Prostate gland (tissue), 2 donors: Measurements from ENCODE around the gene IL1RAPL1. TPM values are rescaled to one million over a fixed set of nuclear protein-coding genes. Genes with fewer than 3 reads are reported as not detected.

Experiments used
- DNase-seq: peaks from one replicate; pipeline ENCODE4 v3.0.0-alpha.2; 2019; ENCODE audit warnings: low spot score
- H3K27ac ChIP-seq, 2 donors: fragments of 200-600 bp; sonication (generic); 2 replicates each; pipeline ENCODE4 v1.5.1; 2017 to 2019
- H3K27me3 ChIP-seq: fragments of 200-600 bp; sonication (generic); replicated peaks from 2 replicates; pipeline ENCODE4 v1.5.1; 2019; ENCODE audit not compliant: insufficient read depth
- H3K36me3 ChIP-seq, 2 donors: fragments of 200-600 bp; sonication (generic); 1 replicate in 1 of 2; 2 replicates in 1 of 2; pipeline versions ENCODE4 v1.5.1 to v1.8.1; 2017 to 2019
- H3K4me1 ChIP-seq: fragments of 200-600 bp; sonication (generic); replicated peaks from 2 replicates; pipeline ENCODE4 v1.5.1; 2019
- H3K4me3 ChIP-seq, 2 donors: fragments of 200-600 bp; sonication (generic); 2 replicates each; pipeline ENCODE4 v1.5.1; 2017 to 2019
- H3K9me3 ChIP-seq: fragments of 200-600 bp; sonication (generic); 2 replicates; pipeline ENCODE4 v1.5.1; 2017
- CTCF ChIP-seq, 4 experiments: fragments of 200-600 bp in 2 of 4; fragments of 450-650 bp in 2 of 4; sonication (generic) in 2 of 4; IDR thresholded peaks; 1 replicate in 3 of 4; 2 replicates in 1 of 4; pipeline ENCODE4 v1.5.1; 2016 to 2019; ENCODE audit warnings: antibody characterized with exemption in 4 of 4, mild to moderate bottlenecking in 2 of 4, moderate library complexity in 2 of 4
- POLR2A ChIP-seq: fragments of 450-650 bp; IDR thresholded peaks from one replicate; pipeline ENCODE4 v1.6.1; 2016; ENCODE audit warnings: antibody characterized with exemption, mild to moderate bottlenecking
- POLR2AphosphoS5 ChIP-seq: sonication (generic); formaldehyde crosslinking; IDR thresholded peaks from one replicate; pipeline ENCODE4 v1.6.1; 2017; ENCODE audit warnings: antibody characterized with exemption
- WGBS: methylation state at CpG from one replicate; pipeline ENCODE4 v1.1.5; 2018; 5-methylcytosine and 5-hydroxymethylcytosine counted together
- intact Hi-C: fragments of 100-400 bp; cut with DNase I; formaldehyde crosslinking; loops from one replicate; pipeline ENCODE4 v1.14.2; 2022
- total RNA-seq, 2 donors: library from RNA; depleted of rRNA; stranded (reverse); fragments of >200 nt; gene quantifications; one replicate each; pipeline ENCODE4 v1.1.0, GENCODE V29; 2016

Gene IL1RAPL1
- total RNA-seq, 2 donors from 2014 or later, result 0.23 TPM

GRCh38 chrX:29254515-29254914, 667.3 kb downstream of the IL1RAPL1 start:
- DNase-seq, result no peak
- Histone ChIP-seq H3K27ac (no peak overlapping the region), H3K4me1 (no peaks in the 10 kb centered on the region), H3K27me3 (no peaks in the 10 kb centered on the region), H3K9me3 (no peaks in the 10 kb centered on the region), H3K36me3 (no peaks in the 10 kb centered on the region), H3K4me3 (no peak overlapping the region)
- TF ChIP-seq POLR2A, result no peak
- WGBS, result 78% methylated on average over 1 of the region's 1 CpG
- intact Hi-C loops, result no loop called here

GRCh38 chrX:29257521-29257920, 670.3 kb downstream of the IL1RAPL1 start:
- intact Hi-C loops, result no loop called here

GRCh38 chrX:29269390-29269789, 682.1 kb downstream of the IL1RAPL1 start:
- no peaks in the 10 kb centered on the region for H3K4me1 ChIP-seq
- H3K27ac ChIP-seq, result no peak overlapping the region
- H3K4me3 ChIP-seq, result no peak overlapping the region
- no peaks in the 10 kb centered on the region for H3K9me3 ChIP-seq
- intact Hi-C loops, result no loop called here
- H3K36me3 ChIP-seq, result no peaks in the 10 kb centered on the region
- no peaks in the 10 kb centered on the region for H3K27me3 ChIP-seq
- no peak for TF ChIP-seq CTCF (IDR thresholded peaks at IDR 0.05)
- TF ChIP-seq POLR2A, result no peak
- TF ChIP-seq POLR2AphosphoS5, result no peak
- DNase-seq, result no peak

More at GRCh38 chrX:29257521-29257920, 670.3 kb downstream of the IL1RAPL1 start:
- TF ChIP-seq POLR2A (no peak), POLR2AphosphoS5 (no peak), CTCF (IDR thresholded peaks at IDR 0.05) (no peak)
- Histone ChIP-seq H3K9me3 (no peaks in the 10 kb centered on the region), H3K4me3 (no peak overlapping the region), H3K36me3 (no peaks in the 10 kb centered on the region), H3K4me1 (no peaks in the 10 kb centered on the region), H3K27ac (no peak overlapping the region), H3K27me3 (no peaks in the 10 kb centered on the region)
- WGBS, result 11% methylated on average over 3 of the region's 3 CpGs
- no peak for DNase-seq

GRCh38 chrX:29274517-29274916, 687.3 kb downstream of the IL1RAPL1 start:
- TF ChIP-seq POLR2AphosphoS5, result no peak
- TF ChIP-seq POLR2A, result no peak
- no peak for TF ChIP-seq CTCF (IDR thresholded peaks at IDR 0.05)
- H3K27me3 ChIP-seq, result no peaks in the 10 kb centered on the region
- H3K4me1 ChIP-seq, result no peaks in the 10 kb centered on the region
- H3K27ac ChIP-seq, result no peak overlapping the region
- DNase-seq, result no peak
- H3K4me3 ChIP-seq, result no peak overlapping the region
- intact Hi-C loops, result no loop called here
- WGBS, result 73% methylated on average over 3 of the region's 3 CpGs
- H3K9me3 ChIP-seq, result no peaks in the 10 kb centered on the region
- no peaks in the 10 kb centered on the region for H3K36me3 ChIP-seq

- no peaks in the 10 kb centered on the region for H3K9me3 ChIP-seq
- H3K27me3 ChIP-seq, result no peaks in the 10 kb centered on the region
- H3K4me1 ChIP-seq, result no peaks in the 10 kb centered on the region
- H3K27ac ChIP-seq, result no peak overlapping the region
- intact Hi-C loops, result no loop called here
- no peaks in the 10 kb centered on the region for H3K36me3 ChIP-seq
- TF ChIP-seq POLR2AphosphoS5 (no peak), POLR2A (no peak), CTCF (IDR thresholded peaks at IDR 0.05) (no peak)
- no peak for DNase-seq
- no peak overlapping the region for H3K4me3 ChIP-seq
Measured at GRCh38 chrX:29275928-29276327, 688.7 kb downstream of the IL1RAPL1 start.
